ENCODE data around the gene KLK2.

Gene KLK2

GRCh38 chr19:50873056-50873455 lies at the start of gene KLK2:
Gene KLK2 (plus strand): TSS chr19:50873439. CDS start chr19:50873474, 35 bp downstream.
- DNase-seq (ENCODE audit: low read depth) = no peak

DNA sequence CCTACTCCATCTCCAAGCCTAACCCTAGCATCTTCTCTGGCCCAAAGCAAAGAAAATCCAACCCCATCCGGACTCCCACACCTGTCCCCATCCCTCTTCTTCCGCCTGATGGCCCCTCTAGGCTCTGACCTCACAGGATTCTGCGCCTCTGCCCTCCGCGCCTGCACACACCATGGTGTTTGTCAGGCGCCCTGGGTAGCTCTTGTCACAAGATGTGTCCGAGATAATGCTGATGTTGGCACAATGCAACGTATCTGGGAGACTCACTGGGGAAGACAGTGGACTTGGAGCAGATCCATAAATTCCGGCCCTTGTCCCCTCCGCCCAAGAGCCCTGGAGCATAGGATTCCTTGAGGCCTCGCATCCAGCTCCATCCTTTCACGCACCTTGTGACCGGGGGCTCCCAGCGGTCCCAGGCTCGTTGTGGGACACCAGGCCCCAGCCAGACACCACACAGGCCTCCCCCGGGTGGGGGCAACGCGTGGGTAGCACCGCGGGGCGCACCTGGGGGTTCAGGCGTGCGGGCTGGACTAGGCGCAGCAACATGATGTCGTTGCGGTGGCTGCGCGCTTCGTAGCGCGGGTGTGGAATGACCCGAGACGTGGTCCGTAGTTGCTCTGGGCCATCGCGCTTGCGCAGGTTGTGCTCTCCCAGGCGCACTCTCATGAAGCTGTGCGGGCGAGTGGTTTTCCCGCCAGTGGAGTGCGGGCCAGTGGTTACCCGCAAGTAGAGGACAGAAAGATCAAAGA lies 46.6 kb upstream of the KLK2 start:
- DNase-seq (ENCODE audit: low read depth) = no peak

DNA sequence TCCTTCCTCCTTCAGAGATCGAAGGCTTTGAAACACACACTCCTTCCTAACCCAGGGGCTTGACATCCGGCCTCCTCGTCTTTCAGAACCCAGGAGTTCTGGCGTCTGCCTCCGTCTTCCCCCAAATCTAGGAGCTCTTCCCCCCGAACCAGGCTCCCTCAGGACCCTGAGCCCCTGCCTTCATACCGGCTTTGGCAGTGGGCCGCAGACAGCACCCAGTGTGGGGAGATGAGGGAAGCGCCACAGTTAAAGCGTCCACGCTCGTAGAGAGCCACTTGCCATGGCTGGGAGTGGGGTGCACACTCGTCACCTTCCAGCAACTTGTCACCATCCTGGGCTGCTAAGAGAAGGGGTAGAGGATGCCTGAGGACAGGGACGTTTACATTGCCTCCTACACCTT lies 45.8 kb upstream of the KLK2 start:
- DNase-seq (ENCODE audit: low read depth) = no peak

DNA sequence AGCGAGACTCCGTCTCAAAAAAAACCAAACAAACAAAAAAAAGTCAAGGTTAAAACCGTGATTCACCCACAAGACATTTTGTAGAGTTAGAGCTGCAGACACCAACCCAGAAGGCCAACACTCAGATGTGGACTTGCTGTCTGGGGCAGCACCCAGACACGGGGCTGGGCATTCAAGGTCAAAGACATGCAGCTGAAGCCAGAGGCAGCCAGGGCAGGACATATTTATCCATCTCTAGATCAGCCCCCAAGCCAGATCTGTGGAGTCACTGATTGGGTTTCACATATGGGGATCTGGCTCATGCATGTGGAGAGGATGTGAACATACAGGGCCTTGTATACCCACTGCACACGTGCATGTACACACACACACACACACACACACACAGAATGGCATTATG lies 43.4 kb upstream of the KLK2 start:
- DNase-seq (ENCODE audit: low read depth) = no peak

GRCh38 chr19:50830266-50831025 lies 42.8 kb upstream of the KLK2 start:
- DNase-seq (ENCODE audit: low read depth) = no peak

GRCh38 chr19:50831026-50831396 lies 42.2 kb upstream of the KLK2 start:
- no peak for DNase-seq (ENCODE audit: low read depth)

GRCh38 chr19:50832666-50833065 lies 40.6 kb upstream of the KLK2 start:
- no peak for DNase-seq (ENCODE audit: low read depth)

DNA sequence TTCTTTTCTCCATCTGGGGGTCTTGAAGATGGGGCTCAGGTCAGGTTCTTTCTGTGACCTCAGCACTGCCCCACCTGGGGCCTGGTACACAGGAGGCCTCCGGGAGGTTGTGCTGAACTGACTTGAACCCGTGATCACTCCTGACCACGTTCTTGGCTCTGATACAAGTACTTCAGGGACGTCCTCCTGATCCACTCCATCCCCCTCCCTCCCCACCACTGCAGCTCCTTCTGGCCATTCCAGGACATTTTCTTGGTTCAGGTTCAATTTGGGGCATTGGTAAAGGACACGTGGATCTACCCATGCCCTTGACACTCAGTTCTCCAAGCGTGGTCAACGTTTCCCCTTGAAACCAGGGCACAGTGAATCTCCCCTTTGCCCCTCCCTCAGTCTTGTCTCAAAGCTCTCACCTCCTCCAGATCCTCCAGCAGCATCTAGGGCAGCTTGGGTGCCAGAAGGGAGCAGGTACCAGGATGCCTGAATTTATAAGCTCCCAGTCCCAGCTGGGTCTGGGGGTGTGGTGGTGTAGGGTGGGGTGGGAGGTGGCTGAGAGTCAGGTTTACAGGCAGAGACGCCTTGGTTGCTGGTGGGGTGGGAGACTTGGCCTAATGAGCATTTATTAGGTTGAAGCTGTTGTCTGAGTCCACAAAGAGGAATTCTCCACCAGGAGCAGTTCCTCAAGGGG lies 40.0 kb upstream of the KLK2 start, which contains the start of gene KLK15:
Gene KLK15, minus strand, starts transcription at position 458 of the 685 bp plus-strand sequence. CDS start 2,082 bp downstream, outside the sequence.
- DNase-seq (ENCODE audit: low read depth) = no peak

- DNase-seq (ENCODE audit: low read depth) = no peak
These were observed 39.5 kb upstream of the KLK2 start for GRCh38 chr19:50833802-50834167.

DNA sequence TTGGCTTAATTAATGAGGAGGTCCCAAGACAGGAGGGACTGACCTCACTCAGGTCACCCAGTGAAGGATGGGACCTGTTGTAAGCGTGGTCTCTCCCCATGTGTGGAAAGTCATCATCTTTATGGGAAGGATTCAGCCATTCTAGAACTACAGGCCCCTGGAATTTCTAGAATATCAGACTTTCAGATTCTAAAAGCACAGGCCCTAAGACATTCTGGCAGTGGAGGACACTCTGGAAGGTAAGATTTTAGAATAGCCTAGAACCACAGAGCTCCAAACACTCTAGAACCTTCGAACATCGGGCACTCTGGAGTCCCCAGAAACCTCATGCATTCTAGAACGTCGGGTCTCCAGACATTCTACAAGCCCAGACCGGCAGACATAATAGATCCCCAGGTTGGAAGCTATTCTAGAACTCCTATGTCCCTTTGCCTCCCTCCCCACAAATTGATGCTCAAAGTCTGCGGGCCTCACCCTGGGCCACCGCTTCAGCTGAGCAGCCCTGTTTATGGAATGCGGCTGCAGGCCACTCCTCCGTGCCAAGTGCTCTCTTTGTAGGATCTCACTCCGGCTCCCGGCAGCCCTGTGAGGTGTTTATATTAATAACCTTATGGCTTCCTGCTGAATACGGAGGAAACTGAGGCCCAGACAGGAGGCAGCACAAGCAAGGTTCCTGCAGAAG lies 38.0 kb upstream of the KLK2 start:
- DNase-seq (ENCODE audit: low read depth) = no peak

GRCh38 chr19:50835785-50836542 lies 37.3 kb upstream of the KLK2 start:
- peak; percentile 8 for DNase-seq (ENCODE audit: low read depth)

DNA sequence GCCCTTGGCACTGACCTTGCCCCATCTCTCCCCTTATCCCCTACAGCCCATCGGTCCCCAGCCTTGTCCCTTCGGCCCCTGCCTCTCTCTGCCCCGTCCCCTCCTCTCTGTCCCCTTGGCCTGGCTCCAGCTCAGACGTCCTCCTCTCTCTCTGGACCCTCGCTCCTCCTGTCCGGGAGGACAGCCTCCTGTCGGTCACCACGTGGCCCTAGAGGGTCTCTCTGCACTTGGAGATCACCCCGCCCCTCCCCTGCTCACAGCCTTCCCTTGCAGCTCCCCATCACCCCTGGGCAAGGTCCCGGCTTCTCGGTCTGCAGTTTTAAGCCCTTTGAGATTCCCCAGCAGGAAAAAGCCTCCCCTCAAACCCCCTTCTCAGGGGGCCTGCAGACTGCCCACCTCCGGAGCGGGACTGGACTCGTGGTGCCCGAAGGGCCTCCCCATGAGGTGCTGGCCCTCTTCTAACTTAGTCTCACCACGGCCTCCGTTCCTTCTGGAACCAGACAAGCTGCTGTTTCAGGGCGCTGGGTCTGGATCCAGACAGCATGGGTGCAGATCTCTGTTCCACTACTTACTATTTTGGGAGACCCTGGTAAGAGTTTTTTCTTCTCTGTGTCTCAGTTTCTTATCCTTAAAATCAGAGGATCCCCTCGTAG lies 36.6 kb upstream of the KLK2 start:
- DNase-seq (ENCODE audit: low read depth) = no peak

DNA sequence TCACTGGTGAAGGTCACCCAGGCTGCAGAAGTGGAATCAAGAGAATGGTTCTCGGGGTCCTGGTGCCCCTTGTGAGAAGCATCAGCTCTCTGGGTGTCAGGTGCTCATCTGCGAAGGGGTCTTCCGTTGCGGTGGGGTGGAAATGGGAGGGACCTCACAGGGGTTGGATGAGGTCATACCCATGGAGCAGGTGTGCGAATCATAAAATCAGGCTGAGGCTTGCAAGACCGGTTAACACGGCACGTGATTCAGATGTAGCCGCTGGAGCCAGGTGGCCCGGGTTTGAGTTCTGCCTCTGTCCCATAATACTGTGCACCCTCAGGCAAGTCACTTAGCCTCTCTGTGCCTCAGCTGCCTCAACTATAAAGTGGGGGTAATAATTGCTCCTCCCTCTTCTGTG lies 35.9 kb upstream of the KLK2 start:
- DNase-seq (ENCODE audit: low read depth) = no peak

- DNase-seq (ENCODE audit: low read depth) = no peak
These were observed 35.0 kb upstream of the KLK2 start for GRCh38 chr19:50838239-50838638.

DNA sequence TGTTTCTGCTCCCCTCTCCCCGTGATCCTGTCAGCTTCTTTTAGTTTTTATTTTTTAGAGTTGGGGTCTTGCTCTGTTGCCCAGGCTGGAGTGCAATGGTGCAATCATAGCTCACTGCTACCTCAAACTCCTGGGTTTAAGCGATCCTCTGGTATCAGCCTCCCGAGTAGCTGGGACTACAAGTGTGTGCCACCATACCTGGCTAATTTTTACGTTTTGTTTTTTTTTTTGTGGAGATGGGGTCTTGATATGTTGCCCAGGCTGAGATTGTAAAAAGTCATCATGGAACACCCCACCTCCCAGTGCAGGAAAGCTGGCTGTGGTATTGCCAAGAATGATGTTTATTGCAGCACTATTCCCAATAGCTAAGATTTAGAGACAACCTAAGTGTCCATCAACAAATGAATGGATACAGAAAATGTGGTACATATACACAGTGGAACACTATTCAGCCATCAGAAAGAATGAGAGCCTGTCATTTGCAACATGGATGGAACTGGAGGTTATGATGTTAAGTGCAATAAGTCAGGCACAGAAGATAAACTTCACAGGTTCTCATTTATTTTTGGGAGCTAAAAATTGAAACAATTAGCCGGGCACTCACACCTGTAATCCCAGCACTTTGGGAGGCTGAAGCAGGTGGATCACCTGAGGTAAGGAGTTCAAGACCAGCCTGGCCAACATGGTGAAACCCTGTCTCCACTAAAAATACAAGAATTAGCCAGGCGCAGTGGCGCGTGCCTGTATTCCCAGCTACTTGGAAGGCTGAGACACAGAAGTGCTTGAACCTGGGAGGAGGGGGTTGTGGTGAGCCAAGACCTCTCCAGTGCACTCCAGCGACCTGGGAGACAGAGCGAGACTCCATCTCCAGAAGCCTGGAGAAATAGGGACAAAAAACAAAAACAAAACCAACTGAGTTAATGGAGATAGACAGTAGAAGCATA lies 33.3 kb upstream of the KLK2 start:
- no peak for DNase-seq (ENCODE audit: low read depth)

- no peak for DNase-seq (ENCODE audit: low read depth)
These were observed 31.1 kb upstream of the KLK2 start for GRCh38 chr19:50842130-50842529.

- DNase-seq (ENCODE audit: low read depth) = no peak
These were observed 30.0 kb upstream of the KLK2 start for GRCh38 chr19:50843205-50843604.

- DNase-seq (ENCODE audit: low read depth) = no peak
These were observed 29.5 kb upstream of the KLK2 start for GRCh38 chr19:50843701-50844221.

GRCh38 chr19:50844296-50844935 lies 28.8 kb upstream of the KLK2 start:
- no peak for DNase-seq (ENCODE audit: low read depth)
